ENCODE results near the gene FGF11. TPM values are rescaled to one million over a fixed set of nuclear protein-coding genes. Genes with fewer than 3 reads are reported as not detected.

The FGF11 gene
- total and polyA plus RNA-seq, 7 experiments from 2014 or later: 0.09 to 39.7 (median 3.3) TPM; not detected in 1

DNA sequence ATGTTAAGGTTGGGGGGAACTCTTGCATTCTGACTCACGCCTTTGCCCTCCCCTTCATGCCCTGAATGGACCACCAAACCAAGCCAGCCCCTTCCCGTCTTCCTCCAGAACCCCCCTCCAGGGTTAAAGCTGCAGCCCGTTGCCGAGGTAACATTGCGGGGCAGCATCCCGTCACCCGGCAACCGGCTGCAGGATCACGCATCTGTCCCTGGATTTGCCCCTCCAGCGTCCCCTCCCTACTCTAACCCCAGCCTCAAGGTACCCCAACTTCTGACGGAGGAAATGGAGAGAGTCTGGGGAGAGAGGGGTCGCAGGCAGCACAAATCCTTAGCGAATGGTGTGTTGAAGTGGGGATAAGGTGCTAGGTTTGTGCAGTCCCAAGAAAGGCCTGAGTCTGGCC lies 32.2 kb upstream of the FGF11 start:
- H3K36me3 ChIP-seq (ENCODE audit: control insufficient read depth in 2 of 3, insufficient read depth in 3 of 3, low read length in 3 of 3): peaks cover 0 to 3% (median 0%) of the 10 kb centered on the region in 3 experiments
- intact Hi-C loops (cut with micrococcal nuclease): no loop called here
- peaks cover 9 to 10% of the 10 kb centered on the region in 2 donors for H3K4me1 ChIP-seq (ENCODE audit: control insufficient read depth in 2 of 2, insufficient read depth in 2 of 2, low read length in 2 of 2)
- Mint-ChIP-seq H3K27ac (peak overlapping the region in 2 of 9 donors; percentile 38 to 70), H3K9me3 (peaks cover 0 to 1% (median 0%) of the 10 kb centered on the region in 11 donors), H3K4me1 (peaks cover 16 to 23% (median 19%) of the 10 kb centered on the region in 7 donors), H3K27me3 (peaks cover 0 to 31% (median 0%) of the 10 kb centered on the region in 5 donors), H3K36me3 (no peaks in the 10 kb centered on the region), H3K4me3 (peak overlapping the region in 5 of 10 donors; percentile 12 to 87 (median 64))
- no peaks in the 10 kb centered on the region for H3K27me3 ChIP-seq (ENCODE audit: control insufficient read depth in 2 of 2, insufficient read depth in 2 of 2, low read length in 2 of 2)
- no peaks in the 10 kb centered on the region for H3K9me3 ChIP-seq (ENCODE audit: control insufficient read depth in 2 of 3, low read length in 3 of 3)
- ChIA-PET POLR2A (interaction anchor here (1.1 to 2.4 kb wide), 5 partner anchors 13 to 70 kb away, joined by 3 to 14 read pairs (median 4); partner anchors contain the start of genes PLSCR3 and TMEM102), CTCF (interaction anchor here (1.1 kb wide), 1 partner anchor 24 kb away, joined by 4 read pairs; no protein-coding TSS in a partner anchor)
- ATAC-seq: no peak
- H3K27ac ChIP-seq (ENCODE audit: low read depth, low read length): no peak overlapping the region
- DNase-seq: no peak
- H3K4me3 ChIP-seq (ENCODE audit: low read length): no peak overlapping the region

GRCh38 chr17:7407485-7408251 lies 31.6 kb upstream of the FGF11 start, which contains the start of gene NLGN2:
Gene NLGN2, plus strand, starts transcription at chr17:7407845. Its CDS starts 411 bp downstream, at chr17:7408256.
- no peaks in the 10 kb centered on the region for H3K27me3 ChIP-seq (ENCODE audit: control insufficient read depth in 2 of 2, insufficient read depth in 2 of 2, low read length in 2 of 2)
- peaks cover 0 to 3% (median 0%) of the 10 kb centered on the region in 3 experiments for H3K36me3 ChIP-seq (ENCODE audit: control insufficient read depth in 2 of 3, insufficient read depth in 3 of 3, low read length in 3 of 3)
- DNase-seq: no peak
- H3K4me3 ChIP-seq (ENCODE audit: low read length): no peak within 1 kb of the TSS
- Mint-ChIP-seq H3K9me3 (peaks cover 0 to 1% (median 0%) of the 10 kb centered on the region in 11 donors), H3K27ac (peak within 1 kb of the TSS in 3 of 9 donors; percentile 70 to 76 (median 71)), H3K27me3 (peaks cover 0 to 31% (median 0%) of the 10 kb centered on the region in 5 donors), H3K36me3 (no peaks in the 10 kb centered on the region), H3K4me1 (peaks cover 16 to 23% (median 19%) of the 10 kb centered on the region in 7 donors), H3K4me3 (peak within 1 kb of the TSS in 9 of 10 donors; percentile 12 to 87 (median 61))
- H3K27ac ChIP-seq (ENCODE audit: low read depth, low read length): no peak within 1 kb of the TSS
- ATAC-seq: no peak
- ChIA-PET POLR2A (interaction anchor here (1.0 to 2.4 kb wide), 5 partner anchors 20 to 69 kb away, joined by 3 to 14 read pairs (median 4); partner anchors contain the start of gene TMEM102), CTCF (interaction anchor here (1.1 kb wide), 1 partner anchor 24 kb away, joined by 4 read pairs; no protein-coding TSS in a partner anchor)
- H3K4me1 ChIP-seq (ENCODE audit: control insufficient read depth in 2 of 2, insufficient read depth in 2 of 2, low read length in 2 of 2): peaks cover 9 to 10% of the 10 kb centered on the region in 2 donors
- no peaks in the 10 kb centered on the region for H3K9me3 ChIP-seq (ENCODE audit: control insufficient read depth in 2 of 3, low read length in 3 of 3)
- intact Hi-C loops (cut with micrococcal nuclease): loop anchor here in 1 of 2 donors (1.0 kb wide), 1 partner anchor 28 kb away; the partner anchor contains the start of gene TMEM102

- intact Hi-C loops (cut with micrococcal nuclease): loop anchor here in 1 of 2 donors (1.0 kb wide), 1 partner anchor 27 kb away; the partner anchor contains the start of gene TMEM102
- H3K27ac Mint-ChIP-seq: peak overlapping the region in 1 of 9 donors; percentile 48
- no peak for ATAC-seq
- no peaks in the 10 kb centered on the region for H3K27me3 ChIP-seq (ENCODE audit: control insufficient read depth in 2 of 2, insufficient read depth in 2 of 2, low read length in 2 of 2)
- H3K27me3 Mint-ChIP-seq: peaks cover 0 to 31% (median 0%) of the 10 kb centered on the region in 5 donors
- H3K9me3 Mint-ChIP-seq: peaks cover 0 to 1% (median 0%) of the 10 kb centered on the region in 11 donors
- DNase-seq: peak in 8 of 9 donors; percentile 22 to 49 (median 33)
- peaks cover 0 to 3% (median 0%) of the 10 kb centered on the region in 3 experiments for H3K36me3 ChIP-seq (ENCODE audit: control insufficient read depth in 2 of 3, insufficient read depth in 3 of 3, low read length in 3 of 3)
- ChIA-PET CTCF (interaction anchor here (1.1 kb wide), 1 partner anchor 25 kb away, joined by 4 read pairs; no protein-coding TSS in a partner anchor), POLR2A (interaction anchor here (1.0 to 2.4 kb wide), 4 partner anchors 14 to 28 kb away, joined by 3 to 14 read pairs (median 5); partner anchors contain the start of genes PLSCR3 and TMEM102)
- no peaks in the 10 kb centered on the region for H3K36me3 Mint-ChIP-seq
- H3K4me1 ChIP-seq (ENCODE audit: control insufficient read depth in 2 of 2, insufficient read depth in 2 of 2, low read length in 2 of 2): peaks cover 4 to 6% of the 10 kb centered on the region in 2 donors
- H3K9me3 ChIP-seq (ENCODE audit: control insufficient read depth in 2 of 3, low read length in 3 of 3): no peaks in the 10 kb centered on the region
- no peak overlapping the region for H3K4me3 ChIP-seq (ENCODE audit: low read length)
- peak overlapping the region in 6 of 10 donors; percentile 33 to 60 (median 48) for H3K4me3 Mint-ChIP-seq
- H3K4me1 Mint-ChIP-seq: peaks cover 10 to 20% (median 16%) of the 10 kb centered on the region in 7 donors
- no peak overlapping the region for H3K27ac ChIP-seq (ENCODE audit: low read depth, low read length)
Observed at GRCh38 chr17:7408252-7408727, 31.0 kb upstream of the FGF11 start.

DNA sequence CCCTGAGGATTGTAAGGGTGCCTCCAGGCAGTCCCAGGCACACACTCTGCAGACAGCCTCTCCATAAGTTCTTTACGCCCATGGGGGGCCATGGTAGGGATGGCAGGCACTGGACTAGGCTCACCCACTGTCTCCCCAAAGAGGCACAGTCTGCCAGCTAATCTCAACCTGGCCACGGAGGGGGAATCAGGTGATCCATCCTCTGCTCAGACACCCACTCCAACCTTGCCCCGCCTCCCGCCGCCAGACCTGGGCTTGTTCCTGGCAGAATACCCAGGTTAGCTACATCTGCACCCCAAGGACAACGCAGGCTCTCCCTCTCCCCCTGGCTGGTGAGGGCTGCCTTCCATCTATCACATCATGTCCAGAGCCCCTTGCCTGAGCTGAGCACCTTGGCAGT lies 30.4 kb upstream of the FGF11 start:
- H3K27ac Mint-ChIP-seq: peak overlapping the region in 5 of 9 donors; percentile 3 to 83 (median 57)
- peaks cover 9 to 19% (median 15%) of the 10 kb centered on the region in 7 donors for H3K4me1 Mint-ChIP-seq
- ChIA-PET CTCF (interaction anchor here (0.9 kb wide), 1 partner anchor 26 kb away, joined by 3 read pairs; the partner anchor contains the start of gene TMEM102), POLR2A (interaction anchor here (1.0 to 2.4 kb wide), 4 partner anchors 15 to 27 kb away, joined by 3 to 14 read pairs (median 5); partner anchors contain the start of genes PLSCR3 and TMEM102)
- intact Hi-C loops (cut with micrococcal nuclease): loop anchor here in 1 of 2 donors (1.0 kb wide), 1 partner anchor 26 kb away; the partner anchor contains the start of gene TMEM102
- no peak overlapping the region for H3K4me3 ChIP-seq (ENCODE audit: low read length)
- peaks cover 0 to 31% (median 0%) of the 10 kb centered on the region in 5 donors for H3K27me3 Mint-ChIP-seq
- DNase-seq: no peak
- no peaks in the 10 kb centered on the region for H3K36me3 Mint-ChIP-seq
- no peaks in the 10 kb centered on the region for H3K27me3 ChIP-seq (ENCODE audit: control insufficient read depth in 2 of 2, insufficient read depth in 2 of 2, low read length in 2 of 2)
- peaks cover 0 to 1% (median 0%) of the 10 kb centered on the region in 11 donors for H3K9me3 Mint-ChIP-seq
- no peak for ATAC-seq
- H3K27ac ChIP-seq (ENCODE audit: low read depth, low read length): no peak overlapping the region
- peaks cover 0 to 1% (median 0%) of the 10 kb centered on the region in 3 experiments for H3K36me3 ChIP-seq (ENCODE audit: control insufficient read depth in 2 of 3, insufficient read depth in 3 of 3, low read length in 3 of 3)
- H3K9me3 ChIP-seq (ENCODE audit: control insufficient read depth in 2 of 3, low read length in 3 of 3): no peaks in the 10 kb centered on the region
- peak overlapping the region in 7 of 10 donors; percentile 39 to 60 (median 48) for H3K4me3 Mint-ChIP-seq
- peaks cover 3% of the 10 kb centered on the region in 2 donors for H3K4me1 ChIP-seq (ENCODE audit: control insufficient read depth in 2 of 2, insufficient read depth in 2 of 2, low read length in 2 of 2)

DNA sequence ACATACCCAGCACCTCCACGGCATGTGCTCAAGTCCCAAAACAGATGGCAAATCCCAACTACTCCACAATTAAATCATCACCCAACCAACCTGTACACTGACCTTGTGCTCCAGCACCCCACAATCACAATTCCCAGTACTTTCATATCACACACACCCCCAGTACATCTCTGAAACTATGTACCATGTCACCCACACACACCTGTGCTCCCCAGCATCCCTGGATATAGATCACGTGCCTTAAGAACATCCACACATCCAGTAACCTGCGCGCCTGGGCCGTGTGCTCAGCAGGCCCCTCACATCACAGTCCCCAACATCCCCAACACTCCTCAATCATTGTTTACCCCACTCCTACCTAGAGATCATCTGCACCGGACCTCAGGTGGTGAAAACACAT lies 29.6 kb upstream of the FGF11 start:
- Mint-ChIP-seq H3K27me3 (peaks cover 0 to 31% (median 0%) of the 10 kb centered on the region in 5 donors), H3K4me3 (peak overlapping the region in 3 of 10 donors; percentile 23 to 60 (median 47)), H3K27ac (peak overlapping the region in 3 of 9 donors; percentile 8 to 32 (median 20)), H3K9me3 (peaks cover 0 to 1% (median 0%) of the 10 kb centered on the region in 11 donors), H3K4me1 (peaks cover 9 to 19% (median 15%) of the 10 kb centered on the region in 7 donors), H3K36me3 (no peaks in the 10 kb centered on the region)
- ATAC-seq (no peak), DNase-seq (no peak)
- no peaks in the 10 kb centered on the region for H3K36me3 ChIP-seq (ENCODE audit: control insufficient read depth in 2 of 3, insufficient read depth in 3 of 3, low read length in 3 of 3)
- peaks cover 3% of the 10 kb centered on the region in 2 donors for H3K4me1 ChIP-seq (ENCODE audit: control insufficient read depth in 2 of 2, insufficient read depth in 2 of 2, low read length in 2 of 2)
- H3K9me3 ChIP-seq (ENCODE audit: control insufficient read depth in 2 of 3, low read length in 3 of 3): no peaks in the 10 kb centered on the region
- ChIA-PET CTCF (interaction anchor here (0.6 kb wide), 1 partner anchor 101 kb away, joined by 3 read pairs; no protein-coding TSS in a partner anchor), POLR2A (interaction anchor here (1.1 to 2.4 kb wide), 3 partner anchors 16 to 26 kb away, joined by 3 to 14 read pairs (median 5); partner anchors contain the start of genes PLSCR3 and TMEM102)
- H3K27ac ChIP-seq (ENCODE audit: low read depth, low read length): no peak overlapping the region
- H3K27me3 ChIP-seq (ENCODE audit: control insufficient read depth in 2 of 2, insufficient read depth in 2 of 2, low read length in 2 of 2): no peaks in the 10 kb centered on the region
- no peak overlapping the region for H3K4me3 ChIP-seq (ENCODE audit: low read length)
- intact Hi-C loops (cut with micrococcal nuclease): no loop called here
